DLD1 (cell line): Measurements from ENCODE around the gene HTRA3.

ENCODE experiments used
- in situ Hi-C: cut with HindIII; loops from 2 replicates; pipeline ENCODE4 v1.10.0; 2017; ENCODE audit warnings: low sequenced_read_pairs

Gene HTRA3

GRCh38 chr4:8264106-8264505 is 5.4 kb upstream of the HTRA3 start:
- in situ Hi-C loops, result loop anchor here (25.0 kb wide), 1 partner anchor 148 kb away; no protein-coding TSS in a partner anchor

DNA sequence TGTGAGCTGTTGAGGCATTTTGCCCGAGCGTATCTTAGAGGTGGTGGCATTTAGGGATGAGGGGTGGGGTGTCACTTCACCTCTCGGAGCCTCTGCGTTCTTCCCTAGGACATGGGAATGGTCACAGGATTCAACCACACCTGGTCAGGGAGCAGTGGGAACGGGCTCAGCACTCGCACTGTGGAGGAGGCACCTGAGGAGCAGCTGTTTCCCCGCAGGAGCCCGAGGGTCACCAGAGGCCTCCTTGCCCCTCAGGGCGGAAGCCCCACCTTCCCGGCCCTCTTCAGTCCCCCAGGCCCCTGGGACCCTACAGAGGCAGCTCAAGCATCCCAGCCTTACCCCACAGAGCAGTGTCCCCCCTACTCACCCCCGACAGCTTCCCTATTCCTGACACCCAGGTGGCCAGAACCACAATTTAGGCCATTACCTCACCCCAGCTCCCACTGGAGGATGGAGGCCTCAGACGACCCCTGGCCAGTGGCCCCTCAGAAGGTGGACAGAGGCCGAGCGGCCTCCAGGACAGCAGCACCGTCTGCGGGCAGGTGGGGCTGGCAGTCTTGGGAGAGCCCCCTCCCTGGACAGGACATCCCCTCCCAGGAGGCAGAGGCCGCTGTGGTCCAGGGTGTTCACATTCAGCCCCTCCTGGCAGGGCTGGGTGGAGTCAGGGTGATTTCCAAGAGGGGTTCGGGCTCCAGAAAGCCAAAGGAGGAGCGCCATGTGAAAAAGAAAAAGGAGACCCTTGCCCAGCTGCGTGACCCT is 4.2 kb upstream of the HTRA3 start:
- in situ Hi-C loops, result loop anchor here (25.0 kb wide), 1 partner anchor 147 kb away; no protein-coding TSS in a partner anchor

DNA sequence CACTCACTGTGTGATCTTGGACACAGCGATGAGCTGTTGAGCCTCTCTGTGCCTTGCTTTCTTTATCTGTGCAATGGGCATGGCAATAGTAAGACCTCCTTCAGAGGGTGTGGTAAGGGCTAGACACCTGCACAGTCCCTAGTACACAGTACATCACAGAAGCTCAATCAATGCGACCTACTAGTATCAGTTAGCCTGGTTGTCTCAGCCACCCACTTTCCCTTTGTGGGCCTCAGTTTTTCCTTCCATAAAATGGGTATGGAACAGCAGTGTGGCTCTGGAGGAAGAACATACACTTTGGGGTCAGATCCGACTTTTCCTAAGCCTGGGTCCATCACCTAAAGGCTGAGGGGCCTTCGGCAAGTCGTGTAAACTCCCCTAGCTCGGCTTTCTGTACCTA is 3.5 kb upstream of the HTRA3 start:
- in situ Hi-C loops, result loop anchor here (25.0 kb wide), 1 partner anchor 146 kb away; no protein-coding TSS in a partner anchor

DNA sequence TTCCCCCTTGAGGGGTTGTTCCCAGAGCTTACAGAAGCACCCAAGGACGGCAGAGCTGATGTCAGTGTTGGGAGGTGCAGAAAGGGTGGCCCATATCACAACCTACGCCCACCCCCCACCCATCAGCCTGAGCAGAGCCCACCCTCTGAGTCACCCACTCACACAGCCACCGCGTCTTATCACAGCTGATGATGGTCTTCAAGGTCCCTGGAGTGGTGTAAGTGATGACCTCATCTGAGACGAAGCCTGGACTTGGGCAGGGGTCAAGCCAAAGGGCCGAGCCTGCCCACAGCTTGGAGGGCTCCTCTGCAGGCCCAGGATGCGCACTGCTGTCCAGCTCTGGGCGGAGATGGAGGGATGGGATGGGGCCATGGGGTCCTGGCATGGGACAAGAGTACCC is 3.0 kb upstream of the HTRA3 start:
- in situ Hi-C loops, result loop anchor here (25.0 kb wide), 1 partner anchor 146 kb away; no protein-coding TSS in a partner anchor

GRCh38 chr4:8267077-8267476 is 2.5 kb upstream of the HTRA3 start:
- in situ Hi-C loops, result loop anchor here (25.0 kb wide), 1 partner anchor 145 kb away; no protein-coding TSS in a partner anchor

DNA sequence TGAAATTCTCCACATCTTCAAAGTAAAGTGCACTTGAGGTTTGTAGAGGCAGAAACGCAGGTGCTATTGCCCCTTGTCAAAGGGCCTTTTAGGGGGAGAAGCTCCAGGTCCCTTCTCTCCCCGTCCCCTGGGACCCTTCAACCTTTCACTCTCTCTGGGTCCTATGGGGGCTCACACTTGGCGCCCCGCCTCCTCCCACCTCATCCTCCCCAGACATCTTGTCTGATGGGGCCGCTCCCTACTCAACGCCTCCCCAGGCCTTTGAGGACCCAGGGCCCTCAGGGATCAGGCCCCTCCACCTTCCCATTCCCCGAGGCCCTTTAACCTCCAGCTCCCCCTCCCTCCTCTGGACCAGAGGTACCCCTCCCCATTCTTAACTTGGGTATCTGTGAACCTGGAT is 1.3 kb upstream of the HTRA3 start:
- in situ Hi-C loops, result loop anchor here (25.0 kb wide), 1 partner anchor 144 kb away; no protein-coding TSS in a partner anchor

DNA sequence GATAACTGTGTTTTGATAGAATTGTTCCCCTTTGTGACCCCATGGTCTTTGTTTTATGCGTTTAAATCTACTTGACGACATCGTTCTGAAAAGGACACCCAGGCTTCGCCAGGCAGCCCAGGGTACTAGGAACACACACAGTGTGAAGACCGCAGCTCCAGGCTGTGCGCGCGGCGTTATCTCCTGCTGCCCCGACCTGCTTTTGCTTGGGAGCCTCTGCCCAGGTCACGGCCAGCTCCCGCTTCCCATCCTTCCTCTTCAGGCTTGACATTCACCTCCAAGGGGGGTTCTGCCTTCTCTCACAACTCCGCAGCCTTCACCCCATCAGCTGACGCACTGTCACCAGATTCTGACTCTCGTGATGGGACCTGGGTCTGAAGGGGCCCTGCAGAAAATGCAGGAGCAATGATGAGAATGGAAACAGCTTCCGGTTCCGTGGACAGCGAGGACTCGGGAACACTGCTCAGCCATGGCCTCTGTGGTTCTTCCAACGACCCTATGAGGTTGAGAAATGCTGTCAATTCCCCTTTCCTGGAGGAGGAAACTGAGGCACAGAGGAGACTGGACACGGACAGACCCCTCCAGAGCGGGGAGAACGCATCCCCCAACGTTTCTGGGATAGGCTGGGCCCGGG is 536 bp upstream of the HTRA3 start:
- in situ Hi-C loops, result loop anchor here (25.0 kb wide), 1 partner anchor 143 kb away; no protein-coding TSS in a partner anchor

DNA sequence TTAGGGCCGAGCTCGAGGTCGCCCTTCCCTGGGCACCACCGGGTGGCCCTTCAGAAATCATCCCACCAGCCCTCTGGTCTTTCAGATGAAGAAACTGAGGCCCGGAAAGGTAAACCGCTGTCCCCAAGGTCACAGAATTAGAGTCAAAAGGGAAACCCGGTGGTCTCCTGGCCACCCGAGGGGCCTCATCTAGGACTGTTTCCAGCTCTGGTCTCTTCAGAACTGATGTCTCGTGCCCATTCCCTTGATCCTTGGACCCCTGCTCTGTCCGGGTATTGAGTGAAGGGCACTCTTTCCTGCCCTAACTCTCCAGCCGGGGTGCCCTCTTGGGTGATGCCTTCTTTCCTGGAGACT is 841 bp downstream of the HTRA3 start:
- in situ Hi-C loops, result loop anchor here (25.0 kb wide), 1 partner anchor 142 kb away; no protein-coding TSS in a partner anchor

DNA sequence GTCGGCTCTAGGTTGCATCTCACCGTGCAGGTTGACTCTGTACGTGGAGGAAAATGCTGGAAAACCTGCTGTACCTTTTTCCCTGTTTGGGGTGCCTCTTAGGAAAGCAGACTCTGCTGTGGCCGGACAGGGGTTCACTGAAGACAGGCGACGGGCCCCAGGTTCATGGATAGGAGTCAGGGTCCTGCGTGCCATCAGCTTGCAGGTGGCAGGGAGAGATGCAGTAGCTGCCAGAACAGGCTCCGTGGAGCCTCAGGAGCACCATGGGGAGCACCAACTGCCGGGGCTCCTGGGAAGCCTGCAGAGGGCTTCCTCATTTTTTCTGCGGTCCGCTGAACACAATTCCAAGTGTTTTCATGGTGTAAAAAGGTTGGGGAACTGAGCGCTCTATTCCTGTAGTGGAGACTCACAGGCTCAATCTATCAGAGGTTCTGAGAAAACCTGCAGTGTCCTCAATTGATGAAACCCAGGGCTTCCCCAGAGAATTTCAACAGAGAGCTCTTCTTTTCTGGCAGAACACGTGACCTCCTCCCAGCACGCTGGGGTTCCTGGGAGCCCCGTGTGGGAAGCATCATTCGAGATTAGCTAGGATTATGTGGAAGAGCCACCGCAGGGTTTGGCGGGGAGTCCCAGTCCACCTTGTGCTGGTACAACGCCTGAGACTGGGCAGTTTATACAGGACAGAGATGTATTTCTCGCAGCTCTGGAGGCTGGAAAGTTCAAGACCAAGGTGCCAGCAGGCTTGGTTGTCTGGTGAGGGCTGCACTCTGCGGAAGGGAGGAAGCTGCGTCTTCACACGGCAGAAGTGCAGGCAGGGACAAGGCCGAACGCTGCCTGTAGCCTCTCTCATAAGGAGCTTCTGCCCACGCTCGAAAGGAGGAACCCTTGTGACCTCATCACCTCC is 1.6 kb downstream of the HTRA3 start:
- in situ Hi-C loops, result loop anchor here (25.0 kb wide), 1 partner anchor 141 kb away; no protein-coding TSS in a partner anchor

- in situ Hi-C loops, result loop anchor here (25.0 kb wide), 1 partner anchor 140 kb away; no protein-coding TSS in a partner anchor
Observed at GRCh38 chr4:8271821-8272220, 2.3 kb downstream of the HTRA3 start.

DNA sequence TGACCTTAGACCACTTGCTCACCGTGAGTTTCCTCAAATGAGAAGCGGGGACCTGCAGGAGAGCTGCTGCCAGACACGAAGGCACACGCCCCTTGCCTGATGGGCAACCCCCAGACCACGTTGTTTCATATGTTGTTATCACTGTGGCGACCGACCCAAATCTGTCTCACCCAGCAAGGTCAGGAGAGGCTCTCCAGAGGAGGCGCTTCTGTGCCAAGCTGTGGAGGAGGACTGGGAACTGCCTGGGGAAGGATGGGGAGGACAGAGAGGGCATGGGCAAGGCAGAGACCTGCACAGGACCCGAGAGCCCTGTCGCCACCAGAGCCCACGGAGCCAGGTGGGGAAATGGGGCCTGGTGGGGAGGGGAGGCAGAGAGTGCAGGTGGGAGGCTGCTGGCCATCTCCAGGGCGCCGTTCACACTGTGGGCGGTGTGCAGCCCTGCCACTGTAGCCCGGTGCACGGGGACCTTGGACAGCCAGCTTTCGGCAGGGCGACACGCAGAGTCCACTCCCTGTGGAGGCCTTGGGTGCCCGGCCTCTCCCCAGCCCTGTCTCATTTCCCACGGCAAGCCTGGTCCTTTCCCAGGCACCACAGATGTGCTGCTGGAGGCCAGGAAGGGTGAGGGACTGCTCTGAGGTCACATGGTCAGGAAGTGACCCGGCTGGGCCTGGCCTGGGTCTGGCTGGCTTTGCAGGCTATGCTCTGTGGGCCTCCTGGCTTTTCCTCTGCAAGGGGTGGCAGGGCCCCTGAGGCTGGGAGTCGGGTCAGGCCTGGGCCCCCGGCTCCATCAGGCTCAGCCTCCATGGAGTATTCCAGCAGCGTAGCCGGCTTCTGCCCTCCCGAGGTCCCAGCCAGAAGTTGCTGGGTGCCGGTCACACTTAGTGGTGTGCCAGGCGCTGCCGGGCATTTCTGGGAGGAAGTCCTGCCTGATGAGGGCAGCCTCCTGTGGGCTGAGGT is 3.2 kb downstream of the HTRA3 start:
- in situ Hi-C loops, result loop anchor here (25.0 kb wide), 1 partner anchor 140 kb away; no protein-coding TSS in a partner anchor

DNA sequence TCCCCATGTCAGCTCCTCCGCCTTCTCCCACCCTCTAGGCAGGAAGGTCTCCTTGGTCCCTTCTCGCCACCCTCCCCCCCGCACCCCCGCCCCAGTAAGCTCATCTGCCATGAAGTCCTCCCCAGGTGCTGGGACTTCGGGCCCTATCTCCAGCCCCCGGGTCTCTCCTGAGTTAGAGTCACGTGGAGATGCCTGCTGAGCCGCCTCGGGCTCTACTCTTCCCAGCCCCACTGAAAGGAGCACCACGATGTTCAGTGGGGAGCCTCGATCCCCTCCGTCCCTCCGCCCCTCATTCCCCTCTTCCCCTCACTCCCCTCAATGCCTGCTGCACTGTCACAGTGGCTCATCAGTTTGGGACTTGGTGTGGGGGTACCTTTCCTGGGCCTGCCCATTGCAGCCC is 3.9 kb downstream of the HTRA3 start:
- in situ Hi-C loops, result loop anchor here (25.0 kb wide), 1 partner anchor 139 kb away; no protein-coding TSS in a partner anchor

DNA sequence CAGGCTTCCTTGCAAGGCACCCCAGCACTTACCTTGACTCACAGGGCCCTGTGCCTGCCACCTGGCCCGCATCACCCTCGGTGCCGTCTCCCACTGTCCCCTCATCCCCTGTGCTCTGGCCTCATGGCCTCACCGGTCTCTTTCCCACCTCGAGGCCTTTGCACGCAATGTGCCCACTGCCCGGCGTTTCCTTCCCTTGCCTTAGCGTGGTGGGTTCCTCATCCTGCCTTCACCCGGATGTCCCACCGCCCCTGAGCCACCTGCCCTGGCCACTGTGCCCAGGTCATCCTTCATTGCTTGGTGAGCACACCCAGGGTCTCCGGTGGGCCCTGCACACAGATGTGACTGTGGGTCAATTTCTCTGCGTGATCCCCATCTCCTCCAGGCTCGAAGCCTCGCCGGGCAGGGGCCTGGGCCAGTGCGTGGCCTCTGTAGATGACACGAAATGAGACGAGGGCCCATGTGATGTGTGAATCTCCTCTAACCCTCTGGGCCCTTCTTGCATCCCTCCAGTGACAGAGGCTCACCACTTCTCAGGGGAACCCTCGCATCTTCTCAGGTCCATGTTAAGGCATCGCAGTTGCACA is 4.6 kb downstream of the HTRA3 start:
- in situ Hi-C loops, result loop anchor here (25.0 kb wide), 1 partner anchor 138 kb away; no protein-coding TSS in a partner anchor

DNA sequence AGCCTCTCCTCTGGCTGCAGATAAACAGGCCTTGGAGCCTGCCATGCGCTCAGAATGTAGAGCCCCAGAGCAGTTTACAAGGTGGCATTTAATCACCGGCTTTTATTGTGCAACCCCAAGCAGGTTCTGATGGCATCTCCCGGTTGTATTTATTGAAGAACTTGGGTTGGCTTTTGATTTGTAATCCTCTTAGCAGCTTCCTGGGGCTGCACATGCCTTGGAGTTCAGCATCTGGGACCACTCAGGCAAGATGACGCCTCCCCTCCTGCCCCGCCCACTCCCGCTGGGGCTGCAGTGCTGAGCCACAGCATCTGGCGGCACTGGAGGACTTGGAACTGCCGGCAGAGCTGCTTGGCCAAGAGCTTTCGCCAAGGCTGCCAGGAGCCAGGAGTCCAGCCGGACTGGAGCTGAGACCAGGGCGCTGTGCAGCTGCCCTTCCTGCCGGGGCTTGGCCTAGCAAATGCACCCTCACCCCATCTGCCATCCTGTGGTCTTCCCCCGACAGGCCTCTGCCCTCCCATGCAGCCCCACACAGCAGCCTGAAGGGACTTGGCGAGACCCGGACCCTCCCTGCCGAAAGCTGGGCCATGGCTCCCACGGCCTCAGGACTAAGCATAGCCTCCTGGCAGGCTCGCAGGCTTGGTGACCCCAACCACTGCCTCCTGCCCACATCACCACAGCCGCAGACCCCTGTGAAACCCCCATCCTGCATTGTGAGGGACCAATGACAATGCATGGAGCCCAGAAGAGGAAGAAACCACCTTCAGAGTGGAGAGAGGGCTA is 5.4 kb downstream of the HTRA3 start:
- in situ Hi-C loops, result loop anchor here (25.0 kb wide), 1 partner anchor 137 kb away; no protein-coding TSS in a partner anchor

DNA sequence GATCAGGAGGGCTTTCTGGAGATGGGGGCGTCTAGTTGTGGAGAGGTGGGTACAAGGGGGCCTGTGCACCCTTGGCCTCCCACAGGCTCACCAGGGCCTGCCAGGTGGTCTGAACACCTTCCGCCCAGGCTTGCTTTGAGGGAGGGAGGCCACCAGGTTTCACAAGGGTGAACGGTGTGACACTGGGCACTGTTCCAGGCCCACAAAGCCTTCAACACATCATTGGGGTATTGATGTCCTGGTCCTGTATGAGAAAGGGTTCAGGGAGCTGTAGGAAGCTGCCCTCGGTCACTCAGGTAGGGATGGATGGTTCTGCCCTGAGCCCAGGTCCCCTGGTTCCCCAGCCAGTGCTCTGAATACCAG is 6.0 kb downstream of the HTRA3 start:
- in situ Hi-C loops, result no loop called here

DNA sequence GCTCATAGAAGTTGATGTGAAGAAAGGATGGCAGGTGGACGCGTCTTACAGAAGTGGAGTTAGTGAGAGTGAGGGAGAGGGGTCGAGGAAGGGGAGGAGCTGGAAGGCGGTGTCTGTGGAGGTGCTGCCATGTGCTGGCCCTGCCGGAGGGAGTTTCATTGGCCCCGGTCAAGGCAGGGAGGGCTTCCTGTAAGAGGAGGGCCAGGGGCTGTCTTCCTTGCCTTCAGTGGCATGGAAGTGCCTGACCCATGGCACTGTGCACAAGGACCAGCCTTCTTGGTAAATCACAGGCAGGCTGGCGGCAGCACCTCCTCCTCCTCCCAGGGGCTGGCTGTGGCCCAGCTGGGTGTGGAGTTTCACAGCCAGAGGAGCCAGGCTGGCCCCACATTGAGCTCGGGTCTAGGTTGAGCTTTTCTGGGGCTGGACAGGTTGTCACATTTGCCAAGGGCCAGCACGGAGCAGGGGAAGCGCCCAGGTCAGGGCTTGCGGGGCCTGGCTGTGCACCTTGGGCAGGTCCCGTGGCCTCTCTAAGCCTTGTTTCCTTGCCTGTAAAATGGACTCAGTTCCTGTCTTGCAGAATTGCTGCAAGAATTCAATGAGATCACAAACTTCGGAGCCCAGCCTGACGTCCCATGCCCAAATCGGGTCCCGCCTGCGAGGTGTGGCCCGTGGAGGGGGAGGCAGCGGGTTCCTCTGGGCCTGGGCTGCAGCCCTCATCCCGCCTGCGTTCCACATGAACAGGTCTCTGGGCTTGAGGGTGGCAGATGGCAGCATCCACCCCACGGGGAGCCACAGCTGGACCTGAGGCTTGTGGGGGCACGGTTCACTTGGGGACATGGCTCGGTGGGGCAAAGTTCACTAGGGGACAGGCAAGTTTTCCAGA is 7.0 kb downstream of the HTRA3 start:
- in situ Hi-C loops, result no loop called here

DNA sequence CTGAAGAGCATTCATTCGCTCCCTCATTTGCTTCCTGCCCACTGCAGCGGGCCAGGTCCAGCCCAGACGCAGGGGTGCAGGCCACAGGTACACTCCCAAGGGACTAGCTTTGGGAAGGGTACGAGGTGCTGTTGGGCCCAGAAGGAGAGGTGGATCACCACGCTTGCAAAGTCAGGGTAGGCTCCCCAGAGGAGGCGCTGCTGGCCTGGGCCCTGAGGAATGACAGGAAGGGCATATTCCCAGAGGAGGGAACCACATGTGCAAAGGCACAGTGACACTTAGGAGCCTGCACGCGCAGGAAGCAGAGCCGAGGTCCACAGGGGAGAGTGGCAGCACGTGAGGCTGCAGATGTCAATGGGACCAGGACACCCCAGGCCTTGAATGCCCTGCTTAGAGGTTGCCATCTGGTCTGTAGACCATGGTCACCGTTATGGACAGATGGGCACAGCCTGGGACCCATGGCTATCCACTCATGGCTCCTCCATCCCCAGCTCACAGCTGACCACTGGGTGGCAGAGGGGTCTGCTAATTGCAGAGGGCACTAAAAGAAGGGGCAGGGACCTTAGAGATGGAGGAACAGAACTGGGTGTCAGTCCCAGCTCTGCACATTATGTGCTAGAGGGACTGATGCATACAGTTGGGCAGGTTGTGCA is 7.9 kb downstream of the HTRA3 start:
- in situ Hi-C loops, result no loop called here
